KMS-11 (cell line): ENCODE results near the gene TP63.

ENCODE experiments used
- H2AFZ ChIP-seq: fragments of 200-600 bp; sonication (generic); 2 replicates; pipeline ENCODE4 v1.6.1; 2016; ENCODE audit warnings: antibody characterized with exemption, mixed run types, low read depth
- H3K27ac ChIP-seq: fragments of 200-600 bp; sonication (generic); 2 replicates; pipeline ENCODE4 v1.6.1; 2016; ENCODE audit warnings: mild to moderate bottlenecking, mixed run types
- H3K27me3 ChIP-seq: fragments of 200-600 bp; sonication (generic); 2 replicates; pipeline ENCODE4 v1.6.1; 2017; ENCODE audit warnings: mild to moderate bottlenecking, low read depth, mixed run types, moderate library complexity; ENCODE audit not compliant: insufficient read depth
- H3K36me3 ChIP-seq: fragments of 200-600 bp; sonication (generic); 2 replicates; pipeline ENCODE4 v1.6.1; 2017; ENCODE audit warnings: mild to moderate bottlenecking, mixed run types; ENCODE audit not compliant: insufficient read depth
- H3K4me1 ChIP-seq: fragments of 200-600 bp; sonication (generic); 2 replicates; pipeline ENCODE4 v1.6.1; 2016; ENCODE audit warnings: mild to moderate bottlenecking, low read depth, mixed run types; ENCODE audit not compliant: poor library complexity, severe bottlenecking
- H3K4me2 ChIP-seq: fragments of 200-600 bp; sonication (generic); 2 replicates; pipeline ENCODE4 v1.7.0; 2016; ENCODE audit warnings: mild to moderate bottlenecking, mixed run types
- H3K4me3 ChIP-seq: fragments of 200-600 bp; sonication (generic); IDR thresholded peaks from 2 replicates; pipeline ENCODE4 v1.6.1; 2017; ENCODE audit warnings: low read depth, low read length, mixed read lengths; ENCODE audit not compliant: insufficient read depth
- H3K79me2 ChIP-seq: fragments of 200-600 bp; sonication (generic); 2 replicates; pipeline ENCODE4 v1.6.1; 2016; ENCODE audit warnings: low read depth, mixed run types; ENCODE audit not compliant: insufficient read depth
- H3K9ac ChIP-seq: fragments of 200-600 bp; sonication (generic); 2 replicates; pipeline ENCODE4 v1.6.1; 2016; ENCODE audit warnings: mild to moderate bottlenecking, mixed run types
- H4K20me1 ChIP-seq: fragments of 200-600 bp; sonication (generic); 2 replicates; pipeline ENCODE4 v1.6.1; 2016; ENCODE audit warnings: mild to moderate bottlenecking, mixed run types; ENCODE audit not compliant: insufficient read depth
- TF ChIP-seq, protein P1 (sequence below): fragments of 200-600 bp; sonication (generic); conservative IDR thresholded peaks from 2 replicates; pipeline ENCODE4 v1.6.1; 2017; ENCODE audit warnings: low read depth, mild to moderate bottlenecking, antibody characterized with exemption, low read length, moderate library complexity, mixed read lengths

TP63 gene

DNA sequence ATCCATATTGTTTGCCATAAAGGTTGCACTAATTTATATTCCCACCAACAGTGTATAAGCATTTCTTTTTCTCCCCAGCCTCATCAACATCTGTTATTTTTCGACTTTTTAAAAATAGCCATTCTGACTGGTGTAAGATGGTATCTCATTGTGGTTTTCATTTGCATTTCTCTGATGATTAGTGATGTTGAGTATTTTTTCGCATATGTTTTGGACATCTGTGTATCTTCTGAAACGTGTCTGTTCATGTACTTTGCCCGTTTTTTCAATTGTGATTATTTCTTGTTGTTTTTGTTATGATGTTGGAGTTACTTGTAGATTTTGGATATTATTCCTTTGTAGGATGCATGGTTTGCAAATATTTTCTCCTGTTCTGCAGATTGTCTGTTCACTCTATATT is 46.5 kb downstream of the TP63 start:
- H2AFZ ChIP-seq = no peak overlapping the region
- no peaks in the 10 kb centered on the region for H3K36me3 ChIP-seq
- no peaks in the 10 kb centered on the region for H3K27me3 ChIP-seq
- no peak overlapping the region for H3K9ac ChIP-seq
- no peak overlapping the region for H3K4me2 ChIP-seq
- TF ChIP-seq, protein P1, sequence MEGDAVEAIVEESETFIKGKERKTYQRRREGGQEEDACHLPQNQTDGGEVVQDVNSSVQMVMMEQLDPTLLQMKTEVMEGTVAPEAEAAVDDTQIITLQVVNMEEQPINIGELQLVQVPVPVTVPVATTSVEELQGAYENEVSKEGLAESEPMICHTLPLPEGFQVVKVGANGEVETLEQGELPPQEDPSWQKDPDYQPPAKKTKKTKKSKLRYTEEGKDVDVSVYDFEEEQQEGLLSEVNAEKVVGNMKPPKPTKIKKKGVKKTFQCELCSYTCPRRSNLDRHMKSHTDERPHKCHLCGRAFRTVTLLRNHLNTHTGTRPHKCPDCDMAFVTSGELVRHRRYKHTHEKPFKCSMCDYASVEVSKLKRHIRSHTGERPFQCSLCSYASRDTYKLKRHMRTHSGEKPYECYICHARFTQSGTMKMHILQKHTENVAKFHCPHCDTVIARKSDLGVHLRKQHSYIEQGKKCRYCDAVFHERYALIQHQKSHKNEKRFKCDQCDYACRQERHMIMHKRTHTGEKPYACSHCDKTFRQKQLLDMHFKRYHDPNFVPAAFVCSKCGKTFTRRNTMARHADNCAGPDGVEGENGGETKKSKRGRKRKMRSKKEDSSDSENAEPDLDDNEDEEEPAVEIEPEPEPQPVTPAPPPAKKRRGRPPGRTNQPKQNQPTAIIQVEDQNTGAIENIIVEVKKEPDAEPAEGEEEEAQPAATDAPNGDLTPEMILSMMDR = no peak
- no peaks in the 10 kb centered on the region for H3K4me1 ChIP-seq
- no peak overlapping the region for H3K4me3 ChIP-seq
- H3K79me2 ChIP-seq = no peaks in the 10 kb centered on the region
- no peak overlapping the region for H3K27ac ChIP-seq
- no peaks in the 10 kb centered on the region for H4K20me1 ChIP-seq

DNA sequence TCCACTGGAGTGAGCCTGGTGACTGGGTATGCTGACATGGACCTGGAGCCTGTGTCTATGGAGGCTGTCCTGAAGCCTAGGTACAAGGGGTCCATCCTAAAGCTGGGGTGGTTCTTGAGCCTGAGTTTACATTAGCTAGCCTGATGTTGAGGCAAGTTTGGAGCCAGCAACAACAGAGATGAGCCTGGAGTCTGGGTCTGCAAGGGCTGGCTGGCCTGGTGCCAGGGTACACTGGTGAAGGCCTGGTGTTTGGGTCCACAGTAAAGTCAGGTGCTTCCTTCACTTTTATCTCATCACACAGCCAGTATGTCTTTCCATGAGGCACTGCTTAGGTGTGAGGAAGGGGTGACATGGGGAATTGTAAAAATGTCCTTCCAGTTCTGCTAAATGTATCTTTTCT is 49.5 kb downstream of the TP63 start:
- H2AFZ ChIP-seq = no peak overlapping the region
- no peak overlapping the region for H3K4me3 ChIP-seq
- no peaks in the 10 kb centered on the region for H3K79me2 ChIP-seq
- no peaks in the 10 kb centered on the region for H3K27me3 ChIP-seq
- H4K20me1 ChIP-seq = no peaks in the 10 kb centered on the region
- H3K4me1 ChIP-seq = no peaks in the 10 kb centered on the region
- no peak overlapping the region for H3K9ac ChIP-seq
- no peak overlapping the region for H3K4me2 ChIP-seq
- no peak overlapping the region for H3K27ac ChIP-seq
- TF ChIP-seq, protein P1 = no peak
- no peaks in the 10 kb centered on the region for H3K36me3 ChIP-seq

DNA sequence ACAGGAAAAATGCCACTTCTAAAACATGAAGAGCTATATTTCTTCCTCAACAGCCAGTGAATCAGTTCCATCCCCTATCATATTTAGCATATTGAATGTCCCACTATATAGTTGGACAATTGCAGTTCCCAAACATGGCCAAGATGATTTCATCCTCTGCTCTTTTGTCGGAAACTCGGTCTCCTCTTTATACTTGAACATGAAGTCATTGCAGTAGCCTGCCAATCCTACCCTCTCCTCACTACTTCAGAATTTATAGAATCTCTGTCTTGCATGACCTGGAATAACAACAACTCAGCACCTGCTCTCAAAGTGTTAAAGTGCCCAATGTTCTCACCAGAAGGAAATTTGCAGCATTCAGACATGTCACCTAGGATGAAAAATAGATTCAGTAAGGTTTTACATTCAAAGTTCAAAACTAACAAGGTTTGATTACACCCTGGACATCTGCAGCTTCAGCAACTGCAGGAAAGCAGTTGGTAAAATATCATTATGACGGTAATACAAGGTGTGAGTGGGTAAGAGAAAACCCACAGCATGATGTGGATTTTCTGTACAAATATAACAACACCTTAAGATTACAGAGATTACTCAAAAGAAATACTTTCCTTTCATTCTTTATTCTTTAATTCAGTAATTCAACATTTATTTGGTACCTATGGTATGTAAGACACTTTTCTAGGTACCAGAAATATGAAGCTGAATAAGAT is 52.5 kb downstream of the TP63 start:
- no peak overlapping the region for H3K9ac ChIP-seq
- no peaks in the 10 kb centered on the region for H4K20me1 ChIP-seq
- no peak overlapping the region for H3K4me2 ChIP-seq
- no peaks in the 10 kb centered on the region for H3K4me1 ChIP-seq
- H3K27ac ChIP-seq = no peak overlapping the region
- TF ChIP-seq, protein P1 = no peak
- no peak overlapping the region for H3K4me3 ChIP-seq
- H3K79me2 ChIP-seq = no peaks in the 10 kb centered on the region
- no peaks in the 10 kb centered on the region for H3K27me3 ChIP-seq
- H3K36me3 ChIP-seq = no peaks in the 10 kb centered on the region
- H2AFZ ChIP-seq = no peak overlapping the region

- H3K4me2 ChIP-seq = no peak overlapping the region
- H3K9ac ChIP-seq = no peak overlapping the region
- no peak overlapping the region for H2AFZ ChIP-seq
- no peaks in the 10 kb centered on the region for H3K27me3 ChIP-seq
- TF ChIP-seq, protein P1 = no peak
- no peaks in the 10 kb centered on the region for H4K20me1 ChIP-seq
- H3K27ac ChIP-seq = no peak overlapping the region
- H3K4me3 ChIP-seq = no peak overlapping the region
- H3K36me3 ChIP-seq = no peaks in the 10 kb centered on the region
- no peaks in the 10 kb centered on the region for H3K4me1 ChIP-seq
- H3K79me2 ChIP-seq = no peaks in the 10 kb centered on the region
Measured at GRCh38 chr3:189684317-189684716, 53.1 kb downstream of the TP63 start.
